HG03469 (cell line): ENCODE data around the gene PDE8B.

Experiments used
- ATAC-seq: cut with Tn5 transposase; IDR thresholded peaks from one replicate; pipeline ENCODE4 v1.9.1; 2021; ENCODE audit warnings: mild to moderate bottlenecking, moderate library complexity, moderate number of reproducible peaks; ENCODE audit not compliant: unreplicated experiment

Gene PDE8B

GRCh38 chr5:77229887-77230286, 19.4 kb downstream of the PDE8B start:
- ATAC-seq, result no peak

- no peak for ATAC-seq
Measured at GRCh38 chr5:77230727-77231470, 20.4 kb downstream of the PDE8B start.

- no peak for ATAC-seq
Measured at GRCh38 chr5:77231471-77232138, 21.1 kb downstream of the PDE8B start.

- ATAC-seq, result no peak
Measured at GRCh38 chr5:77232574-77233358, 22.3 kb downstream of the PDE8B start.

GRCh38 chr5:77235846-77236721, 25.6 kb downstream of the PDE8B start:
- no peak for ATAC-seq

DNA sequence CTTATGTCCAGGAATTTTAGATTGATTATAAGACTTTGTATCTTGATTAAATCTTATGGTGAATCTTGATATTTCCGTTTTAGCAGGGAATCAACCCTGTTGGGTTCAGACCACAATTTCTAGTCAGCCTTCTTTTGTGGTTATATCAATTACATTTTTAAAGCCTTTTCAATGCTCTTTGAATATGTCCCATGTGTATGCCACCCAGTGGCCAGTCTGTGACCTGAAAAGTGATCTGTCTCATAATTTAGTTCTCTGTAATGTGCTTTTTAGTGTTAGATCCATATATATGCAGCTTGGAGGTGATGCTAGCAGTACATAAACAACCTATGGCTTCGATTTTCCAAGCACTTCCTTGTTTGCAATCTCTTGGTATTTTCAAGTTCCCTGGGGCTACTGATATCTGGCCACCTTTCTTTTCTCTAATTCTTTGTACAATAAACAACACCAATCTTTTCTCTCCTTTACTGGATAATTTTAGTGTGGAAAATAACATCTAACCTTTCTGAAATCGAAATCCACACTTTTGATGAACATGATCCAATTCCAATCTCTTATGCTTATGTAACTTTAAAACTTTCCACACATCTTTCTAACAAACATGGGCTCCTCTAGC, 28.8 kb downstream of the PDE8B start:
- ATAC-seq, result no peak

- no peak for ATAC-seq
Measured at GRCh38 chr5:77241444-77241843, 31.0 kb downstream of the PDE8B start.

DNA sequence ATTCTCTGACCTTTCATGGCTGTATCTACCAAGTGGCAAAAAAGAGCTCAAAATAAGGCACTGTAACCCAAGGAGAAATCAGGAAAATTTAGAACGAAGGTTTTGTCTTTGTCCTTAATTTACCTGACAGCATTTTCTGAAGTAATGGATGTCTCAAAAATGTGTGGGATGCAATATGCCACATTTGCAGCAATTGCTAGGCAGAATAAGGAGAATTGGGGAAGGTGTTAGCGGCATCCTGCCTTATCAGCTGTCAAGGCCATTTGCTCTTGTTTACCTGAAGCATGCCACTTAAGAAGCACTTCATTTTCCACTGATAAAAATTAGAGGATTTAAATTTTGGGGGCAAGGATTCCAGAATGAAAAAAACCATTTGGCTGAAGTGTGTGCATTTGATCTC, 39.0 kb downstream of the PDE8B start:
- no peak for ATAC-seq

DNA sequence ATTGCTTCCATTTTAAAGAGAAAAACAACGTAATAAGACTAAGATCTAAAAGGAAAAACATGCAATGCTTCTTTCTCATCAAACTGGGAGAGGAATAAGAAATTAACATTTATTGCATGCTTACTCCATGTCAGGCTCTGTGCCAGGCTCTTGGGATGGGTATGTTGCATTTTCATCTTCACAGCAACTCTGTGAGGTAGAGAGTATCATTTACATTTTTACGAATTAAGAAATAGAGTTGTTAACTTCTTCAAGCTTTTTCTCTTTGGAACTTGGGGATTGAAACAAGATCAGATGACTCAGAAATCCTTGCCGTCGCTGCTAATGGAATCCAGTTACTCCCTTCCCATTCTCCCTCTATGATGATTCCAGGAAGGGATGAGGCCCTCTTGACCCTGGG, 39.5 kb downstream of the PDE8B start:
- ATAC-seq, result no peak

DNA sequence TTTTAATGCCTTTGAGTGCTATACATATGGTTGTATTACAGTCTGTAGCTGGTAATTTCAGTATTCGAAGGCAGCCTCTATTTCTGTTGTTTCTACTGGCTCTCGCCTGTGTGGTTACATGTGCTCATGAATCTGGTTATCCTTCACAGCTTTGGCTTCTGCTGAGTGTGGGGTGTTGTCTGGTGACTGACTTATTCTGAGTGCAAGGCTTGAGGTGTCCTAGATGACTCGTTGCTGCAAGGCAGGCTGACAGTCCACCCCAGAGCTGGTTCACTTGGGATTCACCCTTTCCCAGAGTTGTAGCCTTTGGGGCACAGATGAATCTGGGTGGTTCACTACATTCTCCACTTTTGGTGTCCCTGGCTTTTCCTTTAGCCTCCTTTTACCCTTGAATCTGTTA, 41.4 kb downstream of the PDE8B start:
- ATAC-seq, result no peak

DNA sequence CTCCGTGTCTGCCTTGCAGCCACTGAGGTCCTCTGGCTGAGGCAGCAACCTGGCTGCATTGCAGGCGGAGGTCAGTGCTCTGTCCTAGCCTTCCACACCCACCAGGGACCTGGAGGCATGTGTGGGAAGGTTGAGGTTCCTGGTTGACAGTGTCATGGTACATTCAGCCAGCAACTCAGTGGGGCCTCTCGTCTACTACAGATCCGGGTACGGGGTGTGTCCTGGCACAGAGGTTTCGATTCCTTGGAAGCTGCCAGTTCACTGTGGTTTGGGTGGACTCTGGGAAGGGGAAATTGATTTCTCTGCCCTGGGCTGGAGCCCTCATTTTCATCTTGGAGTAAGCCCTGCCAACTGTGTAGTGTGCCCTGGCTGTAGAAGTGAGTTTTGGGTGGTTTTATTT, 45.1 kb downstream of the PDE8B start:
- no peak for ATAC-seq

- ATAC-seq, result no peak
Measured at GRCh38 chr5:77256406-77256805, 45.9 kb downstream of the PDE8B start.

DNA sequence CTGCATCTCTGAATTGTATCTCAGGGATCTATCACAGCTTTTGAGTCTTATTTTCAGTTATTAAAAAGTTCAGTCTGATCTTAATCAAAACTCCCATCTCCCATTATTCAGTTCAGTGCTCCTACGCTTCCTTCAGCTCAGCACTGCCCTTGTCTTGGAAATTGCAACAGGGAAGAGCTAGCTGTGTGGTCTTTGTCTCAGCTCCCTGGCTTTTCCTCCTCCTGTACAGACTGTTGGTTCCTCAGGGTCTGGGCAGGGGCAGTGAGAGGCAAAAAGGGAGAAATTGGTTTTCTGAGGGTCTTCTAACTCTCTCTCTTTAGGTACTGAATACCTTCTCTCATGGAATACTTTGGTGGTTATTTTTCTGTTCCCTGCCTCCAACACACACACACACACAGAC, 48.2 kb downstream of the PDE8B start:
- ATAC-seq, result no peak

- no peak for ATAC-seq
Measured at GRCh38 chr5:77259476-77259875, 49.0 kb downstream of the PDE8B start.

DNA sequence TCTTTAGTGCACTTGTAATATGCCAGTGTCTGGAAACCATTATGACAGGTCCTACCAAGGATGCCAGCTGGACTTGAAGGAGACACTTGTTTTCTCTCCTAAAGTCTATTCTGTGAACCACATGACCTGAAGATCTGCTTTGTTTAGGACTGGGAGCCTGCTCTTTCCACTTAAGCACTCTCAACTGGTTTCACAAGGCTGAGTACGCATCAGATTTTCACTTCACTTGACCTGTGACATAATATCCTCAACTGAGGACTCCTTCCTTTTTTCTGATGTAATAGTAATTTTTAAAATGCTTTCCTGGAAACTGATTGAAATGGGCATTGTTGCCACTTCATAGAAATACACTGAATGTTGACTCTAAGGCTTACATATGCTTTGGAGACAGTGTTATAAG, 52.2 kb downstream of the PDE8B start:
- ATAC-seq, result no peak

GRCh38 chr5:77266291-77266690, 55.8 kb downstream of the PDE8B start:
- no peak for ATAC-seq

DNA sequence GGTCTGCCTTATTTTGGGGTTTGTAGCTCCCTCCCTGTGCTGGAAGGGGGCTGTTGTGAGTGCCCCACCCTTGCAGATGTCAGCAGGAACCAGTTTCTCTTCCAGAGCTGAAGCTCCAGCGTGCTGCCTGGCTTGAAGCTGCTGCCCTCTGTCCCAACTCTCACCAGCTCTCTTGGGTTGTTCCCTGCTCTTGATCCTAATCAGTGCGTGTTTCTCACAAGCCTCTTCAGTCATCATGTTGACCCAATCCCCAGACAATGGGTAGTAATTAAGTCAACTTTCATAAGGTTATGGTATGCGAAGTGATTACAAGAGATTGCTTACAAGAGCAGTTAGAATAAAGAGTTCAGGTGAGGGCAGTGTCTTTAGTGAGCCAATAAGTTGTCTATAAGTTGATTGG, 57.0 kb downstream of the PDE8B start:
- no peak for ATAC-seq

DNA sequence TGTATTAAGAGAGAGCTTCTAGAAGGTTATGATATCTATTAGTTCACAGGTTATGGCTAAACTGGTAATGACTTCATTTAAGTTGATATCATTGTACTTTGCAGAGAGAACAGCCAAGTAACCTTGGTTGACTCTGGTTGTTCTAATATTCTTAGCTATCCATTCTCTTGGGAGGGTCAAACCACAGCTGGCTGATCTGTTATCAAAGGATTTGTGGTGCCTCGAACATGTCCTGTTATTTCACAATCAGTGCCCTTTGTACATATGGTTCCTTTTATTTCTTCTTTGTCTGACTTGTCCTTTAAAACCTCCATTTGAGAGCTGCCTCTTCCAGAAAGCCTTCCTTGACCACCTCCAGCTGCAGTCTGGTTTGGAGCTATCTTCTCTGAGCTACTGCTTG, 61.7 kb downstream of the PDE8B start:
- ATAC-seq, result no peak

DNA sequence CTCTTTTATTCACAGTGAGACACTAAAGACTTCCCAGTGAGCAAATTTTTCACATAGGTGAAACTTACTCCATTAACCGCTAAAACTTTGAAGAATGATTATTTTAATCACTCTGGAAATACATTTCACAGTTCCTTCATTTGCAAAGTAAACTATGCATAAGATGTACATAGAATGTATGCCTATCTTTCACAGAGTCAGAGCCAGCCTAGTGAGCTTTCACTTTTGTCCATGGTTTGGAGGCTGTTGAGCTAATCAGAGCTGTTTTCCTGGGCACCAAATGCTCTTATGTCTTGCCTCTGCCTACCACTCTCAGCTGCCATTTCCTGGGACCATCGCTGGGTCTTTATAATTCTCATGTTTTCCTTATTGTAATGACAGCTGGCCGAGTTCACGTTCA, 67.3 kb downstream of the PDE8B start:
- no peak for ATAC-seq

DNA sequence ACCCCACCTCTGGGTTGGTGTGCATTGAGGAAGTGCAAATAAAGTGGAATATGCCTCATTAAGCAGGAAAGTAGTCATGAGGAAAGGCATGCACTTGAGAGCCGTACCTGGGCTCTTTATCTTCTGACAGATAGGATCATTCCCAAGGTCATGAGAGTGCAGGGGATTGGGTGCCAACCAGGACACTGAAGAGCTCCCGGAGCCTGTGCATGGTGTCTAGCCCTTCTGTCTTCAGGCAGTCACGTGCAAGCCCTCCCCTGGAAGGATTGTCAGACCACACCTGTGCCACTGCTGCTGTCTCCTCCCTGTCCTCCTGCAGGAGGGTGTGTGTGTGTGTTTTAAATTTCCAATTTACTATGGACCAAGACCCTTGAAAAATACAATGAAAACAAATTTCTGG, 69.6 kb downstream of the PDE8B start:
- no peak for ATAC-seq

- ATAC-seq, result no peak
Measured at GRCh38 chr5:77281969-77282336, 71.5 kb downstream of the PDE8B start.
